ENCODE measurements around the gene GMIP. TPM values are rescaled to one million over a fixed set of nuclear protein-coding genes. Genes with fewer than 3 reads are reported as not detected.

GMIP gene
- total and polyA plus RNA-seq, 7 donors = 0.51 to 2.3 (median 1.4) TPM

DNA sequence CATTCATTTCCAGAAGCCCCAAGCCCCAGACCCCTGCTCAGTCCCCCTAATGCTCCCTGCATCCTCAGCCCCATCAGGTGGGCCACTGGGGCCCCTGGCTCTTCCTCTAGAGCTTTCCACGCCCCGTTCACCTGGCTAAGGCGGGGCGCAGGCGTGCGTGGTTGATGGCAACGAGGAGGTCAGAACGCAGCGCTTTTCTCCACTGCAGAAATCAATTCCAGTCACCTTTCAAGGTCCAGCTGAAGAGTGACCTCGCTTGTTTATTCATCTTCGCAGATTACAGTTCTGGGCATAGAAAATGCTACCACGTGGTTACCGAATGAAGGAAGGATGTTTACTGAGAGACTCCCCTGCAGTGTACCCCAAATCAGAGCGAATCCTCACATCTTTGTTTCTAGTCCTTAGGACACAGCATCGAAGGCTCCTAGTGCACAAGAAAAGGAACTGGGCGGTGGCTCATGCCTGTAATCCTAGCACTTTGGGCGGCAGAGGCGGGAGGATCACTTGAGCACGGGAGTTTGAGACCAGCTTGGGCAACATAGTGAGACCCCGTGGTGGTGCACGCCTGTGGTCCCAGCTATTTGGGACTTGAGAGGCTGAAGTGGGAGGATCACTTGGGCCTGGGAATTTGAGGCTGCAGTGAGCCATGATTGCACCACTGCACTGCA is 24.1 kb downstream of the GMIP start:
- H3K4me3 ChIP-seq = no peak overlapping the region

DNA sequence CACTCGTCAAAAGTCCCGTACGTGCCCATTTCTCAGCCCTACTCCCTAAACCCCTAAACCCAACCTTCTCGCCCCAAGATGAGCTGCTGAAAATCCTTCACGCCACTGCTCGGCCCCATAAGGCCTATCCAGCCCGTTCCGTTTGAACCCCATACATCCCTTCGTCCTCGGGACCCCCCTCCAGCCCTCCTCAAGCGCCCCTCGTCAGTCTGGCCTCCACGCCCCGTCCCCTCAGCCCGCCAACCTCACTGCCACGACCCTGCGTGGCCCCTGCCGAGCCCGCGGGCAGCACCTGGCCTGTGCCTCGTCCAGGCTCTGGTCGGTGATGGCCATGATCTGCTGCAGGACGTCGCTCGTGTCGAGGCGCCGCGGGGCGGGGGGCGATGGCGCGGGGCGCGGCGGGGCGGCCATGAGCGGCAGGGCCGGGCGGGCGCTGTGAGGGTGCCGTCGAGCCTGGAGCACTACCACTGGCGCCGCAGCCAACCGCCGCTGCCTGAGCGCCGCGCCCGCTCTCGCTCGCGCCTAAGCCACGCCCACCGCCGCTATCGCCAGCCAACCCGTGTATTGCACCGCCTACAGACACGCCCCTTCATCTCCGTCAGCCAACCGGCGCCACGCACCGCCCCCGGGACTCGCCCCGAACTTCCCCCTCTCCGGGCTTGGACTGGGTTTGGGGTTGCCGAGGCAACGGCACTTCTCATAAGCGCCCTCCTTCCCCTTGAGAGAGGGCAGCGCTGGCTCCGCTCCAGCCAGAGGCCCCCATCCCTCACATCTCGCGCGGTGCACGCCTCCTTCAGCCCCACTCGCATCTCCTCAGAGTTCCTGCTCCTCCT is 25.0 kb downstream of the GMIP start, which contains the start of gene PBX4:
Gene PBX4 (minus strand): TSS at position 469 of the 833 bp plus-strand sequence. CDS start 58 bp downstream, at position 411.
- ATAC-seq (peak; percentile 84 to 93 (median 90)), DNase-seq (peak; percentile 87 to 93)
- H3K4me3 ChIP-seq = peak within 1 kb of the TSS; percentile 44

More for the DNA sequence above, 24.1 kb downstream of the GMIP start:
- H3K36me3 ChIP-seq (ENCODE audit: insufficient read depth in 1 of 2, low read depth in 1 of 2) = no peaks in the 10 kb centered on the region
- intact Hi-C loops (cut with DNase I) = no loop called here
- no peak overlapping the region for H3K27ac ChIP-seq
- 55 to 61% (median 60%) methylated on average over 21 of the region's 21 CpGs for WGBS, 3 donors
- H3K27me3 ChIP-seq (ENCODE audit: insufficient read depth in 3 of 3, low read length in 2 of 3) = peaks cover 0 to 22% (median 0%) of the 10 kb centered on the region in 3 donors
- H3K4me1 ChIP-seq = no peaks in the 10 kb centered on the region
- TF ChIP-seq, protein P1, sequence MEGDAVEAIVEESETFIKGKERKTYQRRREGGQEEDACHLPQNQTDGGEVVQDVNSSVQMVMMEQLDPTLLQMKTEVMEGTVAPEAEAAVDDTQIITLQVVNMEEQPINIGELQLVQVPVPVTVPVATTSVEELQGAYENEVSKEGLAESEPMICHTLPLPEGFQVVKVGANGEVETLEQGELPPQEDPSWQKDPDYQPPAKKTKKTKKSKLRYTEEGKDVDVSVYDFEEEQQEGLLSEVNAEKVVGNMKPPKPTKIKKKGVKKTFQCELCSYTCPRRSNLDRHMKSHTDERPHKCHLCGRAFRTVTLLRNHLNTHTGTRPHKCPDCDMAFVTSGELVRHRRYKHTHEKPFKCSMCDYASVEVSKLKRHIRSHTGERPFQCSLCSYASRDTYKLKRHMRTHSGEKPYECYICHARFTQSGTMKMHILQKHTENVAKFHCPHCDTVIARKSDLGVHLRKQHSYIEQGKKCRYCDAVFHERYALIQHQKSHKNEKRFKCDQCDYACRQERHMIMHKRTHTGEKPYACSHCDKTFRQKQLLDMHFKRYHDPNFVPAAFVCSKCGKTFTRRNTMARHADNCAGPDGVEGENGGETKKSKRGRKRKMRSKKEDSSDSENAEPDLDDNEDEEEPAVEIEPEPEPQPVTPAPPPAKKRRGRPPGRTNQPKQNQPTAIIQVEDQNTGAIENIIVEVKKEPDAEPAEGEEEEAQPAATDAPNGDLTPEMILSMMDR (IDR thresholded peaks at IDR 0.05) = no peak
- DNase-seq (no peak), ATAC-seq (no peak)
- H3K9me3 ChIP-seq = no peaks in the 10 kb centered on the region

DNA sequence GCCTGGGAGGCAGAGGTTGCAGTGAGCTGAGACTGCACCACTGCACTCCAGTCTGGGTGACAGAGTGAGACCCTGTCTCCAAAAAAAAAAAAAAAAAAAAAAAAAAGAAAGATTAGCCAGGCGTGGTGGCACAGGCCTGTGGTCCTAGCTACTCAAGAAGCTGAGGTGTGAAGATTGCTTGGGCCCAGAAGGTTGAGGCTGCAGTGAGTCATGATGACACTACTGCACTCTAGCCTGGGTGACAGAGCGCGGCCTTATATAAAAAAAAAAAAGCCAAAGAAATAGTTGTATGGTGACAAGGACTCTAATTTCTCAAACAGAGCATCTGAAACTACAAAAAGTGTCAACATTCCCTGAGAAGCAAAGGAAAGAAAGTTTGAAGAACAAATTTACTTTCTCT is 28.4 kb downstream of the GMIP start:
- Histone ChIP-seq H3K27ac (no peak overlapping the region), H3K27me3 (ENCODE audit: insufficient read depth in 3 of 3, low read length in 2 of 3) (peaks cover 0 to 22% (median 0%) of the 10 kb centered on the region in 3 donors), H3K9me3 (no peaks in the 10 kb centered on the region), H3K36me3 (ENCODE audit: insufficient read depth in 1 of 2, low read depth in 1 of 2) (no peaks in the 10 kb centered on the region), H3K4me1 (no peaks in the 10 kb centered on the region), H3K4me3 (no peak overlapping the region)
- intact Hi-C loops (cut with DNase I) = no loop called here
- 82 to 96% (median 95%) methylated on average over 3 of the region's 3 CpGs for WGBS, 3 donors
- TF ChIP-seq, protein P1 (IDR thresholded peaks at IDR 0.05) = no peak
- ATAC-seq (no peak), DNase-seq (no peak)

More for the DNA sequence above, 25.0 kb downstream of the GMIP start, which contains the start of gene PBX4:
- Histone ChIP-seq H3K27me3 (ENCODE audit: insufficient read depth in 3 of 3, low read length in 2 of 3) (peaks cover 0 to 22% (median 0%) of the 10 kb centered on the region in 3 donors), H3K4me1 (no peaks in the 10 kb centered on the region), H3K27ac (no peak within 1 kb of the TSS), H3K9me3 (no peaks in the 10 kb centered on the region), H3K36me3 (ENCODE audit: insufficient read depth in 1 of 2, low read depth in 1 of 2) (no peaks in the 10 kb centered on the region)
- TF ChIP-seq, protein P1 (IDR thresholded peaks at IDR 0.05) = no peak
- intact Hi-C loops (cut with DNase I) = no loop called here
- 3 to 5% (median 4%) methylated on average over 70 to 80 of the region's 80 CpGs for WGBS, 3 donors

DNA sequence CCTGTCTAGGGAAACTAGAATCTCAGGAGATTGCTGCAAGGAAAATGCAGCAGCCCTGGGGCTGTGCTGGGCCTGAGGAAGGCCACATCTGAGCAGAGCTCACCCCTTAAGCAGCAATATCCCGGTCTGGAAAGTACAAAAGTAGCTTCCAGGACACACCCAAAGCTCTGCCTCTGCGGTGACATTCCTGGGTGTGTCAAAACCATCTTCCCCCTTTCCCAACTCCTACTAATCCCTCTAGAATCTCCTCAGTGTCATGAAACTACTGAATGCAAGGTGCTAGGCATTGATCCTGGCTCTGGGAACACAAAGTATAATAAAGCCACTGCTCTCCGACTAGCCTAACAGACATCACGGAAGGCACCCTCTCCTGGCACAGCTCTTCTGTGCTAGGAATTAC is 30.0 kb downstream of the GMIP start:
- WGBS, 3 donors = 68 to 73% (median 73%) methylated on average over 4 of the region's 4 CpGs
- Histone ChIP-seq H3K4me3 (no peak overlapping the region), H3K4me1 (no peaks in the 10 kb centered on the region), H3K36me3 (ENCODE audit: insufficient read depth in 1 of 2, low read depth in 1 of 2) (no peaks in the 10 kb centered on the region), H3K27me3 (ENCODE audit: insufficient read depth in 3 of 3, low read length in 2 of 3) (peaks cover 0 to 19% (median 0%) of the 10 kb centered on the region in 3 donors), H3K27ac (no peak overlapping the region), H3K9me3 (no peaks in the 10 kb centered on the region)
- intact Hi-C loops (cut with DNase I) = no loop called here
- ATAC-seq (peak in 1 of 4 donors; percentile 50), DNase-seq (no peak)
- TF ChIP-seq, protein P1 (IDR thresholded peaks at IDR 0.05) = no peak
